ENCODE results near the gene RPH3AL. TPM values are rescaled to one million over a fixed set of nuclear protein-coding genes. Genes with fewer than 3 reads are reported as not detected.
A peak's percentile ranks its signal among the peaks of the same experiment; 100 is the strongest.

The RPH3AL gene
- total RNA-seq, 4 donors from 2014 or later, result 9.9 to 44.7 (median 21.5) TPM

DNA sequence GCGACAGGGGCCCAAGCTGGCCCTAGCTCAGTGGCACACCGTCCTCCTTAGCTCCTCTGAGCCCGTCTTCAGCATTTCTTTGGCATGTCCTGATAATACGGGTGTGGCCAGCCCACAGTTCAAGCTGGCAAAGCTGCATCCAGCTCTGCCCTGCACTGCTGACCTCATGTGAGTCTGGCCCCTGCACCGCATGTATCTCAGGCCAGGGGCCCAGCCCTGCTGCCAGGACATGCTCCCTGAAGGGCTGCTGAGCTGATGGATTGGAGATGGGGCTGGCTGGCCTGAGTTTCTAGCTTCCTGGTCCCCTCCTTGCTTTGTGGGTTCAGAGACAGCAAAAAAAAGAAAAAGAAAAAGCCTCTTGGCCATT is 173.6 kb downstream of the RPH3AL start:
- Histone ChIP-seq H3K27me3 (peaks cover 0 to 5% of the 10 kb centered on the region in 2 donors), H3K27ac (peak overlapping the region; percentile 67 to 71), H3K4me3 (no peak overlapping the region), H3K9me3 (no peaks in the 10 kb centered on the region), H3K4me1 (peaks cover 0 to 12% of the 10 kb centered on the region in 2 donors), H3K36me3 (no peaks in the 10 kb centered on the region)
- no peak for TF ChIP-seq POLR2A (IDR thresholded peaks at IDR 0.05)
- TF ChIP-seq, protein P1, sequence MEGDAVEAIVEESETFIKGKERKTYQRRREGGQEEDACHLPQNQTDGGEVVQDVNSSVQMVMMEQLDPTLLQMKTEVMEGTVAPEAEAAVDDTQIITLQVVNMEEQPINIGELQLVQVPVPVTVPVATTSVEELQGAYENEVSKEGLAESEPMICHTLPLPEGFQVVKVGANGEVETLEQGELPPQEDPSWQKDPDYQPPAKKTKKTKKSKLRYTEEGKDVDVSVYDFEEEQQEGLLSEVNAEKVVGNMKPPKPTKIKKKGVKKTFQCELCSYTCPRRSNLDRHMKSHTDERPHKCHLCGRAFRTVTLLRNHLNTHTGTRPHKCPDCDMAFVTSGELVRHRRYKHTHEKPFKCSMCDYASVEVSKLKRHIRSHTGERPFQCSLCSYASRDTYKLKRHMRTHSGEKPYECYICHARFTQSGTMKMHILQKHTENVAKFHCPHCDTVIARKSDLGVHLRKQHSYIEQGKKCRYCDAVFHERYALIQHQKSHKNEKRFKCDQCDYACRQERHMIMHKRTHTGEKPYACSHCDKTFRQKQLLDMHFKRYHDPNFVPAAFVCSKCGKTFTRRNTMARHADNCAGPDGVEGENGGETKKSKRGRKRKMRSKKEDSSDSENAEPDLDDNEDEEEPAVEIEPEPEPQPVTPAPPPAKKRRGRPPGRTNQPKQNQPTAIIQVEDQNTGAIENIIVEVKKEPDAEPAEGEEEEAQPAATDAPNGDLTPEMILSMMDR (IDR thresholded peaks at IDR 0.05), result no peak
- no peak for DNase-seq
- intact Hi-C loops (cut with DNase I; ENCODE audit: low total_unique reads), result no loop called here

DNA sequence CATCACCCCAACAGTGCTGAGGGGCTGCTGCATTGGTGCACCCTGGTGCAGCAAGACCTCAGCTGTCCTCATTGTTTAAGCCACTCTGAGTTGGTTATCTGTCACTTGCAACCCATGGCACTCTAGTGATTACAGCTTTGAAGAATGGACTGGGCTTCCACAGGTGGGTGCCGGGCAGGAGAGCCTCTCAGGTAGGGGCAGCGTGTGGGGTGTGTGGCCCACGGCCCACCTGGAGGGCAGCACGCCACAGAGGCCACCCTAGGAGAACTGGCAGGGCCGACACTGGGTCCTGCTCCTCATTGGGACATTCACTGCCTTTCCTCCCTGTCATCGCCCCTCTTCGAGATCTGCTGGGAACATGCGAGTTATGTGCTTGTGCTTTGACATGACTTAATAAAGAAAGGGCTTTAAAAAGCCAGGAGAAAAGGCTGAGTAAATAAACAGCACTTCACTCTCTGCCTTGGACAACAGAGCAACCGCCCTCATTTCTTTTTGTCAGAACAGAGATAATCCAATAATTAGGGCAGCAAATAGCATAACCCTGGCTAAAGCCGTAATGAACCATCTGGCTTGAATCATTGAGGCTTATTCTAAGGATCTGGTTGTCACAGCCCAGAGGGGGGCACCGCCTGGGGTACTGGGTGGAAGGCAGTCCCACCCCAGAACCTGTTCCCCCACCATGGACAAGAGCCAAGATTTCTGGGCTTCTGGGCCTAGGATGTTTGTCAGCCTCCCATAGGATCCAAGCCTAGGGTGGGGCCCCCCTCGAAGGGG is 174.1 kb downstream of the RPH3AL start:
- no peak overlapping the region for H3K4me3 ChIP-seq
- H3K4me1 ChIP-seq, result peaks cover 0 to 12% of the 10 kb centered on the region in 2 donors
- peaks cover 0 to 5% of the 10 kb centered on the region in 2 donors for H3K27me3 ChIP-seq
- TF ChIP-seq, protein P1 (IDR thresholded peaks at IDR 0.05), result no peak
- TF ChIP-seq POLR2A (IDR thresholded peaks at IDR 0.05), result no peak
- intact Hi-C loops (cut with DNase I; ENCODE audit: low total_unique reads), result no loop called here
- H3K9me3 ChIP-seq, result no peaks in the 10 kb centered on the region
- H3K36me3 ChIP-seq, result no peaks in the 10 kb centered on the region
- no peak for DNase-seq
- peak overlapping the region in 1 of 2 donors; percentile 71 for H3K27ac ChIP-seq

DNA sequence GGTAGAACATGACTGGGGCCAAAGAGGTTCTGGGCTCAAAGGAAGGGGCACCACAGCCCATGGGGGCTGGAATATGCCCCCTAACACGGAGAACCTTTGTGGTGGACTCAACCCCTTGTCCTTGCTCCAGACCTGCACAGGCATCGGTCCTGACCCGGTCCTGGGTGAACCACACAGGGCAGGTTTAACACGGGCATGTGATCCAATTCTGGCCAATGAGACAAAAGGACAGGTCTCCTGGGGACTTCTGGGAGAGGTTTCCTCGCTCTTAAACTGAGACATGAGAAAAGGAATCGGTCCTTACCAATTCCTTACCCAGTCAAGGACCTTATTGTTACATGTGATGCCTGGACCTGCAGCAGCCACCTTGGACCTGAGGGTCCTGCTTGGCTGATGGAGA is 174.8 kb downstream of the RPH3AL start:
- H3K36me3 ChIP-seq, result no peaks in the 10 kb centered on the region
- peaks cover 0 to 5% of the 10 kb centered on the region in 2 donors for H3K27me3 ChIP-seq
- intact Hi-C loops (cut with DNase I; ENCODE audit: low total_unique reads), result no loop called here

DNA sequence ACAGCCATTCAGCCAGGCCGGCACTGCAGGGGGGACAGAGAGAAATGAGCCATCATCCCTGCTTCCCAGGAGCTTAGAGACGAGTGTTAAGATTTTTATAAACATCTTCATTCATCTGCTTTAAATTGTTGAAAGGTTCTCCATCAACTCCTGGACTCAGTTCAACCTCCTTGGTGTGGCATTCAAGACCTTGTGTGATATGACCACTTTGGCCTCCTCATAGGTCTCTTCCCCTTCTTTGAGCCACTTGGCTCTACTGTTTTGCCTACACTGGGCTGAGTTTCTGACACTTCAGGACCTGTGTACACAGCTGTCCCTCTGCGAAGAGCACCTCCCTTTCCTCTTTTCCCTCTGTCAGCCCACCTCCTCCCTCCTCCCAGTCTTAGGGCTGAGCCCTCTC is 175.5 kb downstream of the RPH3AL start:
- no peak for DNase-seq
- TF ChIP-seq, protein P1 (IDR thresholded peaks at IDR 0.05), result no peak
- TF ChIP-seq POLR2A (IDR thresholded peaks at IDR 0.05), result no peak
- H3K27me3 ChIP-seq, result peaks cover 0 to 5% of the 10 kb centered on the region in 2 donors
- no peaks in the 10 kb centered on the region for H3K9me3 ChIP-seq
- no peaks in the 10 kb centered on the region for H3K36me3 ChIP-seq
- no peak overlapping the region for H3K27ac ChIP-seq
- H3K4me3 ChIP-seq, result no peak overlapping the region
- H3K4me1 ChIP-seq, result peaks cover 0 to 12% of the 10 kb centered on the region in 2 donors
- intact Hi-C loops (cut with DNase I; ENCODE audit: low total_unique reads), result no loop called here

More for the DNA sequence above, 174.8 kb downstream of the RPH3AL start:
- Histone ChIP-seq H3K4me1 (peaks cover 0 to 12% of the 10 kb centered on the region in 2 donors), H3K9me3 (no peaks in the 10 kb centered on the region), H3K27ac (no peak overlapping the region), H3K4me3 (no peak overlapping the region)
- TF ChIP-seq, protein P1 (IDR thresholded peaks at IDR 0.05), result no peak
- no peak for TF ChIP-seq POLR2A (IDR thresholded peaks at IDR 0.05)
- no peak for DNase-seq

DNA sequence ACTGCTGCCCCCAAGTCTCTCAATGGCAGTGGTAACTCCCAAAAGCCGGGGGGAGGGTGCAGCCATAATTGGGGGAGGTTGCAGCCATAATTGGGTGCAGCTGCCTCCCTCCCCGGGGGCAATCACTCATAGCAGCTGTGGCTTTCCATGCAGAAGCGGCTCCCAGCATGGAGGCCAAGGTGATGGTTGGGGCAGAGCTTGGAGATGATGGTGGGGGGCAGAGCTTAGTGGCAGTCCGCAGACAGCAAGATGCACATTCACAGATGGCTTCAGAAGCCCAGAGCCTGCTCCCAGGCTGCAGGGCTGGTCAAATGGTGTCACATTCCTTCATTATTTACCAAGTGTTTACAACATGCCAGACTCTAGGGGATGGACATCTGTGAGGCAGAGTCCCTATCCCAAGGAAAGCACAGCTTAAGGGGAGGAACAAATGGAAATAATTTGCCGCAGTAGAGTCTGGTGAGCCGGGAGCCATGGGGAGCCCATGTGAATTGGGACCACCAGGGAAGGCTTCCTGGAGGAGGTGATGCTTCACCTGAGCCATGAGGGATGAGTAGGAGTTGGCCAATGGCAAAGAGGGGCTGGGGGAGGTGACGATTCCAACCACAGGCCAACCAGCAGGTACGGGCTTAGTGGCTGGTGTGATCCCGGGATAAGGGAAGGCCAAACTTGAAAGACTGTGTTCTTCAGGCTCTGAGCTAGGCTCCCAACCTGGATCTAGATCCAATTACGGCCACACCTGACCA is 179.3 kb downstream of the RPH3AL start:
- Histone ChIP-seq H3K27me3 (no peaks in the 10 kb centered on the region), H3K36me3 (no peaks in the 10 kb centered on the region), H3K27ac (no peak overlapping the region), H3K4me3 (no peak overlapping the region), H3K9me3 (no peaks in the 10 kb centered on the region), H3K4me1 (no peaks in the 10 kb centered on the region)
- TF ChIP-seq, protein P1 (IDR thresholded peaks at IDR 0.05), result no peak
- TF ChIP-seq POLR2A (IDR thresholded peaks at IDR 0.05), result no peak
- no peak for DNase-seq
- intact Hi-C loops (cut with DNase I; ENCODE audit: low total_unique reads), result no loop called here
